T-helper 17 cell (primary cell): ENCODE measurements around the gene RPRD1B. TPM values are rescaled to one million over a fixed set of nuclear protein-coding genes. Genes with fewer than 3 reads are reported as not detected.

Source experiments
- ATAC-seq: fragments of 150-1000 bp; cut with Tn5 transposase; 2 replicates; pipeline ENCODE4 v1.10.0; 2021; ENCODE audit warnings: mild to moderate bottlenecking, moderate library complexity
- DNase-seq, 3 donors: peaks; one replicate each; pipeline versions ENCODE4 v3.0.0 to v3.0.0-alpha.2; 2020 to 2021
- H3K9me3 ChIP-seq: one replicate; pipeline ENCODE4 v1.7.0; 2013; ENCODE audit warnings: low read length, mild to moderate bottlenecking; ENCODE audit not compliant: control insufficient read depth, poor library complexity, severe bottlenecking
- H3K27ac Mint-ChIP-seq: one replicate; pipeline ENCODE4 v1.8.0; 2022; ENCODE audit warnings: mild to moderate bottlenecking, moderate library complexity, mixed read lengths
- H3K27me3 Mint-ChIP-seq: one replicate; pipeline ENCODE4 v1.8.0; 2022; ENCODE audit warnings: mixed read lengths
- H3K36me3 Mint-ChIP-seq: one replicate; pipeline ENCODE4 v1.8.0; 2022; ENCODE audit warnings: low read depth, mixed read lengths
- H3K4me1 Mint-ChIP-seq: one replicate; pipeline ENCODE4 v1.8.0; 2022; ENCODE audit warnings: mild to moderate bottlenecking, mixed read lengths
- H3K4me3 Mint-ChIP-seq: one replicate; pipeline ENCODE4 v1.8.0; 2022; ENCODE audit warnings: mild to moderate bottlenecking, moderate library complexity, mixed read lengths
- total RNA-seq, 4 donors: library from RNA in 2 of 4; stranded (reverse) in 2 of 4; gene quantifications; one replicate each; pipeline ENCODE4 v1.2.3 and lab custom pipeline; 2022 to 2026

Gene RPRD1B
- total RNA-seq, 2 donors from 2014 or later, result 47.7 to 51.2 TPM

GRCh38 chr20:38034961-38035360 is 1.4 kb downstream of the RPRD1B start:
- H3K36me3 Mint-ChIP-seq, result peaks cover 6% of the 10 kb centered on the region
- H3K27ac Mint-ChIP-seq, result peak overlapping the region; percentile 98
- peaks cover 42% of the 10 kb centered on the region for H3K4me1 Mint-ChIP-seq
- no peaks in the 10 kb centered on the region for H3K27me3 Mint-ChIP-seq
- H3K4me3 Mint-ChIP-seq, result peak overlapping the region; percentile 92
- no peaks in the 10 kb centered on the region for H3K9me3 ChIP-seq
- ATAC-seq, result no peak
- no peak for DNase-seq

GRCh38 chr20:38036366-38036765 is 2.8 kb downstream of the RPRD1B start:
- Mint-ChIP-seq H3K4me1 (peaks cover 32% of the 10 kb centered on the region), H3K36me3 (peaks cover 2% of the 10 kb centered on the region), H3K27ac (peak overlapping the region; percentile 98), H3K27me3 (no peaks in the 10 kb centered on the region), H3K4me3 (no peak overlapping the region)
- no peak for ATAC-seq
- DNase-seq, result no peak
- H3K9me3 ChIP-seq, result no peaks in the 10 kb centered on the region

GRCh38 chr20:38040276-38040675 is 6.7 kb downstream of the RPRD1B start:
- ATAC-seq (no peak), DNase-seq (no peak)
- H3K9me3 ChIP-seq, result no peaks in the 10 kb centered on the region
- Mint-ChIP-seq H3K27me3 (no peaks in the 10 kb centered on the region), H3K27ac (no peak overlapping the region), H3K4me1 (peaks cover 21% of the 10 kb centered on the region), H3K4me3 (no peak overlapping the region), H3K36me3 (peaks cover 9% of the 10 kb centered on the region)

- Mint-ChIP-seq H3K4me3 (no peak overlapping the region), H3K27ac (peak overlapping the region; percentile 80), H3K36me3 (peaks cover 11% of the 10 kb centered on the region), H3K4me1 (peaks cover 23% of the 10 kb centered on the region), H3K27me3 (no peaks in the 10 kb centered on the region)
- DNase-seq, result no peak
- ATAC-seq, result no peak
- no peaks in the 10 kb centered on the region for H3K9me3 ChIP-seq
Measured at GRCh38 chr20:38043512-38044300, 10.2 kb downstream of the RPRD1B start.

- H3K4me3 Mint-ChIP-seq, result no peak overlapping the region
- no peak for DNase-seq
- H3K4me1 Mint-ChIP-seq, result peaks cover 26% of the 10 kb centered on the region
- no peaks in the 10 kb centered on the region for H3K9me3 ChIP-seq
- no peaks in the 10 kb centered on the region for H3K27me3 Mint-ChIP-seq
- H3K36me3 Mint-ChIP-seq, result peaks cover 12% of the 10 kb centered on the region
- no peak for ATAC-seq
- no peak overlapping the region for H3K27ac Mint-ChIP-seq
Measured at GRCh38 chr20:38044685-38045084, 11.1 kb downstream of the RPRD1B start.

- ATAC-seq, result no peak
- DNase-seq, result no peak
- Mint-ChIP-seq H3K4me1 (peaks cover 36% of the 10 kb centered on the region), H3K27ac (peak overlapping the region; percentile 69), H3K36me3 (peaks cover 18% of the 10 kb centered on the region), H3K27me3 (no peaks in the 10 kb centered on the region), H3K4me3 (peak overlapping the region; percentile 25)
- no peaks in the 10 kb centered on the region for H3K9me3 ChIP-seq
Measured at GRCh38 chr20:38046572-38046971, 13.0 kb downstream of the RPRD1B start.

- no peaks in the 10 kb centered on the region for H3K27me3 Mint-ChIP-seq
- peaks cover 11% of the 10 kb centered on the region for H3K36me3 Mint-ChIP-seq
- H3K27ac Mint-ChIP-seq, result peak overlapping the region; percentile 72
- H3K9me3 ChIP-seq, result no peaks in the 10 kb centered on the region
- no peak for DNase-seq
- H3K4me3 Mint-ChIP-seq, result no peak overlapping the region
- ATAC-seq, result no peak
- peaks cover 32% of the 10 kb centered on the region for H3K4me1 Mint-ChIP-seq
Measured at GRCh38 chr20:38049800-38050199, 16.3 kb downstream of the RPRD1B start.

GRCh38 chr20:38050686-38051085 is 17.1 kb downstream of the RPRD1B start:
- peaks cover 36% of the 10 kb centered on the region for H3K4me1 Mint-ChIP-seq
- DNase-seq (no peak), ATAC-seq (no peak)
- peak overlapping the region; percentile 72 for H3K27ac Mint-ChIP-seq
- peaks cover 11% of the 10 kb centered on the region for H3K36me3 Mint-ChIP-seq
- H3K27me3 Mint-ChIP-seq, result no peaks in the 10 kb centered on the region
- no peaks in the 10 kb centered on the region for H3K9me3 ChIP-seq
- no peak overlapping the region for H3K4me3 Mint-ChIP-seq

- H3K9me3 ChIP-seq, result no peaks in the 10 kb centered on the region
- Mint-ChIP-seq H3K27ac (peak overlapping the region; percentile 87), H3K27me3 (no peaks in the 10 kb centered on the region), H3K4me3 (no peak overlapping the region), H3K4me1 (peaks cover 29% of the 10 kb centered on the region), H3K36me3 (peaks cover 7% of the 10 kb centered on the region)
- DNase-seq, result no peak
- ATAC-seq, result no peak
Measured at GRCh38 chr20:38052870-38053269, 19.3 kb downstream of the RPRD1B start.

GRCh38 chr20:38054647-38055046 is 21.1 kb downstream of the RPRD1B start:
- H3K27me3 Mint-ChIP-seq, result no peaks in the 10 kb centered on the region
- DNase-seq (no peak), ATAC-seq (no peak)
- H3K4me3 Mint-ChIP-seq, result no peak overlapping the region
- peaks cover 10% of the 10 kb centered on the region for H3K36me3 Mint-ChIP-seq
- H3K27ac Mint-ChIP-seq, result peak overlapping the region; percentile 87
- H3K4me1 Mint-ChIP-seq, result peaks cover 27% of the 10 kb centered on the region
- H3K9me3 ChIP-seq, result no peaks in the 10 kb centered on the region

- ATAC-seq (no peak), DNase-seq (no peak)
- Mint-ChIP-seq H3K36me3 (peaks cover 9% of the 10 kb centered on the region), H3K4me3 (no peak overlapping the region), H3K4me1 (peaks cover 23% of the 10 kb centered on the region), H3K27me3 (no peaks in the 10 kb centered on the region), H3K27ac (no peak overlapping the region)
- no peaks in the 10 kb centered on the region for H3K9me3 ChIP-seq
Measured at GRCh38 chr20:38055294-38055693, 21.7 kb downstream of the RPRD1B start.

- H3K4me1 Mint-ChIP-seq, result peaks cover 20% of the 10 kb centered on the region
- DNase-seq (no peak), ATAC-seq (no peak)
- H3K36me3 Mint-ChIP-seq, result peaks cover 11% of the 10 kb centered on the region
- H3K27ac Mint-ChIP-seq, result no peak overlapping the region
- H3K27me3 Mint-ChIP-seq, result no peaks in the 10 kb centered on the region
- no peak overlapping the region for H3K4me3 Mint-ChIP-seq
- H3K9me3 ChIP-seq, result no peaks in the 10 kb centered on the region
Measured at GRCh38 chr20:38055848-38056247, 22.3 kb downstream of the RPRD1B start.

- H3K9me3 ChIP-seq, result no peaks in the 10 kb centered on the region
- H3K27me3 Mint-ChIP-seq, result no peaks in the 10 kb centered on the region
- peaks cover 11% of the 10 kb centered on the region for H3K36me3 Mint-ChIP-seq
- ATAC-seq (peak; percentile 96), DNase-seq (peak; percentile 61 to 70 (median 70))
- H3K4me1 Mint-ChIP-seq, result peaks cover 18% of the 10 kb centered on the region
- no peak overlapping the region for H3K4me3 Mint-ChIP-seq
- peak overlapping the region; percentile 67 for H3K27ac Mint-ChIP-seq
Measured at GRCh38 chr20:38057351-38057972, 23.9 kb downstream of the RPRD1B start.

- Mint-ChIP-seq H3K27me3 (no peaks in the 10 kb centered on the region), H3K4me1 (peaks cover 12% of the 10 kb centered on the region), H3K36me3 (peaks cover 11% of the 10 kb centered on the region), H3K4me3 (no peak overlapping the region), H3K27ac (no peak overlapping the region)
- no peak for DNase-seq
- no peaks in the 10 kb centered on the region for H3K9me3 ChIP-seq
- no peak for ATAC-seq
Measured at GRCh38 chr20:38059832-38060231, 26.3 kb downstream of the RPRD1B start.
